HG02798 (cell line): ENCODE data around the gene DLL4.

ENCODE experiments used
- ATAC-seq: cut with Tn5 transposase; IDR thresholded peaks from one replicate; pipeline ENCODE4 v1.9.1; 2021; ENCODE audit warnings: mild to moderate bottlenecking; ENCODE audit not compliant: unreplicated experiment, poor library complexity

Gene DLL4

DNA sequence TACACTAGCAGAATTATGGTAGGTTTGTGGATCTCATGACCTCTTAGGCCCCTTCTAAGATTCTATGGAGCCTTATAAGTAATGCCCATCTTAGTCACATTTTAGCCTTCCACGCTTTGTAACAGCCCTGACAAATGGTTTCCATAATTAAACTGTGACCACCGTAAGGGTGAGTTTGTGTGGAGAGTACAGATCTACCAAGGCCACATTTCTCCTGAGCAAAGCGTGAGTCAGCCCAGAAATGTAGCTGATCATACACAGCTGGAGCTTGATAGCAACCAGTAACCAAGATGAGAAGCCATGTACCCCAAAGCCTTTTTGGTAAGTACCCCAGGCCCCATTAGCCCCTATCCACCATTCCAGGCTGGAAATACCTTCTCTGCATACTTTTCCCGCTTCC is 55.8 kb downstream of the DLL4 start:
- no peak for ATAC-seq

DNA sequence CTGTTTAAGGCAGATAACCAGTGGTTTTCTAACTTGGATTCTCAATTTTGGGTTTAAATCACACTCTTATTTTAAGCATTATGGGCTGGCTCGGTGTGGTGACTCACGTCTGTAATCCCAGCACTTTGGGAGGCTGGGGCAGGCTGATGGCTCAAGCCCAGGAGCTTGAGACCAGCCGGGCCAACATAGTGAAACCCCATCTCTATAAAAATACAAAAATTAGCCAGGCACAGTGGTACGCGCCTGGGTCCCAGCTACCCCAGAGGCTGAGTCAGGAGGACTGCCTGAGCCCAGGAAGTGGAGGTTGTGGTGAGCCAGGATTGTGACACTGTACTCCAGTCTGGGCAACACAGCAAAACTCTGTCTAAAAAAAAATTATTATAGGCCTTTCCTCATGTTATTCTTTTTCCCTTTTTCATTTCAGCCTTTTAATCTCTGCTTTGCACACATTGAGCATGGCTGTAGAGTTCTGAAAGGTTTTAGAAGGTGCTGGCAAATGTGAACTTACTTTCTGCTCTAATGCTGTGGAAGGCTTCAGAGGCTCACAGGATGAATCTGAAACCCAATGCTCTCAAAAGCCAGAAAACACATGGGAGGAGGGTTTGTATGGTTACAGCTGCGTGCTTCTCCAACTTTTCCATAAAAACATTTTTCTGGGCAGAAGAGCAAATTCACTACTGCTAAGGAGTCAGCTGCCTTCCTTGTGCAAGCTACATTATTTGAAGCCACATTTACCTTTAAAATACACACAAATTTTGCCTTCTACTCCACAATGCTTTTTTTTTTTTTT is 56.6 kb downstream of the DLL4 start:
- ATAC-seq: no peak

DNA sequence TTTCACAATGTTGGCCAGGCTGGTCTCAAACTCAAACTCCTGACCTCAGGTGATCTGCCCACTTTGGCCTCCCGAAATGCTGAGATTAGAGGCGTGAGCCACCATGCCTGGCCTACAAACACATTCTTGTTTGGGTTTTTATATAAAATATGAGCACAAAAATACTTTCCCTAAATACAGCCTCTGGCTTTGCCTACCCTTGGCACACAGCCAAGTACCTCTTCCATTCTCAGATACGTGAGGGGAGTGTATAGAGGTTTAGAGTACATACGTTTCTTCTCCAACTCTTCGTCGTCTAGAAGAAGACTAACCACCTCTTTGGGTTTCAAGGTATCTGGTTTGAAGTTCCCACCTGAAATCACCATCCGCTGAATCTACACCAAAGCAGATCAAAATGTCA is 57.7 kb downstream of the DLL4 start:
- no peak for ATAC-seq

DNA sequence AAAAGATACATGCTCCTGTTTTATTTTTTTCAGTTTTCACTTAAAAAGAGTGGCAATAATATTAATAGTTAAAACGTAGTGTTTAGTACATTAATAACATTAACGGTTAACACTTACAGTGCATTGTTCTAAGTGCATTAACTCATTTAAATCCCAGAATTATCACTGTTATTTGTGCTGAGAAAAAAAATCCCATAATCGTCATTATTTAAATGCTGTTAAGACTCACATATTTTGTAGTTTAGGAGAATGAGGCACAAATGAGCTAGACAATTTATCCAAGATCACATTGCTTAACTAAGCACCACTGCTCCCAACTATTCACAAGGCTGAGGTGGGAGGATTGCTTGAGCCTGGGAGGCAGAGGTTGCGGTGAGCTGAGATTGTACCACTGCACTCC is 59.0 kb downstream of the DLL4 start:
- ATAC-seq: no peak
